Small intestine (tissue), 7 donors: ENCODE data around the gene JPH3. TPM values are rescaled to one million over a fixed set of nuclear protein-coding genes. Genes with fewer than 3 reads are reported as not detected.

Source experiments
- DNase-seq, 2 donors: peaks; one replicate each; pipeline versions ENCODE4 v3.0.0 to v3.0.0-alpha.2; 2013
- FAIRE-seq: peaks from 2 replicates; lab custom pipeline; 2012; peaks lifted over from hg19 to GRCh38; lab: Jason Lieb, UNC
- H3K27ac ChIP-seq, 3 donors: one replicate each; pipeline ENCODE4 v1.5.1; 2013; ENCODE audit warnings: low read length in 2 of 3, mild to moderate bottlenecking in 2 of 3, control low read depth in 1 of 3, inconsistent platforms in 1 of 3, low read depth in 1 of 3, moderate library complexity in 1 of 3
- H3K27me3 ChIP-seq, 3 donors: one replicate each; pipeline ENCODE4 v1.6.1; 2013; ENCODE audit warnings: low read length in 3 of 3, inconsistent platforms in 1 of 3; ENCODE audit not compliant: control insufficient read depth in 3 of 3, insufficient read depth in 3 of 3
- H3K36me3 ChIP-seq, 3 donors: one replicate each; pipeline ENCODE4 v1.6.1; 2013; ENCODE audit warnings: low read length in 3 of 3, inconsistent platforms in 1 of 3, low read depth in 1 of 3, mild to moderate bottlenecking in 1 of 3, moderate library complexity in 1 of 3; ENCODE audit not compliant: control insufficient read depth in 3 of 3, insufficient read depth in 2 of 3
- H3K4me1 ChIP-seq, 3 donors: one replicate each; pipeline ENCODE4 v1.6.1; 2013; ENCODE audit warnings: low read length in 2 of 3, inconsistent platforms in 1 of 3, low read depth in 1 of 3, mild to moderate bottlenecking in 1 of 3, moderate library complexity in 1 of 3; ENCODE audit not compliant: control insufficient read depth in 3 of 3, insufficient read depth in 2 of 3
- H3K4me3 ChIP-seq, 3 donors: one replicate each; pipeline ENCODE4 v1.5.1; 2013; ENCODE audit warnings: low read length in 3 of 3, control low read depth in 1 of 3, inconsistent platforms in 1 of 3, low read depth in 1 of 3, mild to moderate bottlenecking in 1 of 3, moderate library complexity in 1 of 3
- H3K9me3 ChIP-seq, 2 donors: one replicate each; pipeline ENCODE4 v1.6.1; 2013; ENCODE audit warnings: low read depth in 1 of 2, low read length in 1 of 2; ENCODE audit not compliant: control insufficient read depth in 2 of 2, insufficient read depth in 1 of 2
- WGBS, 3 donors: extraction: QIAGEN DNeasy Blood & Tissue Kit; methylation state at CpG; one replicate each; pipeline ENCODE4 v1.1.7; 2013; 5-methylcytosine and 5-hydroxymethylcytosine counted together
- polyA plus RNA-seq, 4 donors: library from polyadenylated mRNA; stranded (reverse) in 3 of 4; unstranded in 1 of 4; fragments of 200-250 nt in 3 of 4; fragments of 120-200 nt in 1 of 4; gene quantifications; one replicate each; pipeline versions ENCODE4 v1.2.1 to v1.2.3, GENCODE V29; 2013
- donor health status: healthy with polysubstance abuse.
- donor health status: control.
- donor health status: control.
- donor health status: Bipolar disorder and iron deficiency.
- donor health status: healthy.

Gene JPH3
- polyA plus RNA-seq, 4 donors = 0.22 to 2.4 TPM; not detected in 2

GRCh38 chr16:87695534-87695933 is 93.2 kb downstream of the JPH3 start:
- WGBS, 3 donors = 93 to 96% (median 94%) methylated on average over 12 of the region's 12 CpGs
- Histone ChIP-seq H3K36me3 (peaks cover 0 to 46% (median 0%) of the 10 kb centered on the region in 3 donors), H3K4me1 (no peaks in the 10 kb centered on the region), H3K4me3 (no peak overlapping the region), H3K27ac (no peak overlapping the region), H3K9me3 (no peaks in the 10 kb centered on the region), H3K27me3 (no peaks in the 10 kb centered on the region)
- DNase-seq (no peak), FAIRE-seq (no peak)

GRCh38 chr16:87696726-87697125 is 94.4 kb downstream of the JPH3 start:
- Histone ChIP-seq H3K9me3 (no peaks in the 10 kb centered on the region), H3K4me3 (no peak overlapping the region), H3K36me3 (peaks cover 0 to 55% (median 0%) of the 10 kb centered on the region in 3 donors), H3K27ac (no peak overlapping the region), H3K27me3 (no peaks in the 10 kb centered on the region), H3K4me1 (no peaks in the 10 kb centered on the region)
- WGBS, 3 donors = 86 to 87% (median 86%) methylated on average over 18 of the region's 18 CpGs
- FAIRE-seq (no peak), DNase-seq (no peak)

- no peak for FAIRE-seq
- no peaks in the 10 kb centered on the region for H3K27me3 ChIP-seq
- H3K4me3 ChIP-seq = no peak overlapping the region
- H3K4me1 ChIP-seq = no peaks in the 10 kb centered on the region
- no peaks in the 10 kb centered on the region for H3K9me3 ChIP-seq
- WGBS, 3 donors = 95 to 96% (median 95%) methylated on average over 21 of the region's 21 CpGs
- peaks cover 0 to 61% (median 0%) of the 10 kb centered on the region in 3 donors for H3K36me3 ChIP-seq
- no peak overlapping the region for H3K27ac ChIP-seq
- no peak for DNase-seq
Observed at GRCh38 chr16:87697256-87697655, 94.9 kb downstream of the JPH3 start.

GRCh38 chr16:87697792-87698191 is 95.5 kb downstream of the JPH3 start:
- Histone ChIP-seq H3K27me3 (no peaks in the 10 kb centered on the region), H3K9me3 (no peaks in the 10 kb centered on the region), H3K4me1 (no peaks in the 10 kb centered on the region), H3K27ac (no peak overlapping the region), H3K36me3 (peaks cover 0 to 64% (median 2%) of the 10 kb centered on the region in 3 donors), H3K4me3 (no peak overlapping the region)
- DNase-seq = no peak
- no peak for FAIRE-seq
- 92 to 94% (median 92%) methylated on average over 14 of the region's 14 CpGs for WGBS, 3 donors

- no peaks in the 10 kb centered on the region for H3K9me3 ChIP-seq
- DNase-seq (no peak), FAIRE-seq (no peak)
Observed at GRCh38 chr16:87698241-87698640, 95.9 kb downstream of the JPH3 start.

GRCh38 chr16:87698676-87699199 is 96.4 kb downstream of the JPH3 start:
- FAIRE-seq (no peak), DNase-seq (no peak)
- no peaks in the 10 kb centered on the region for H3K27me3 ChIP-seq
- no peaks in the 10 kb centered on the region for H3K4me1 ChIP-seq
- H3K4me3 ChIP-seq = no peak overlapping the region
- peaks cover 0 to 71% (median 2%) of the 10 kb centered on the region in 3 donors for H3K36me3 ChIP-seq
- H3K27ac ChIP-seq = no peak overlapping the region
- no peaks in the 10 kb centered on the region for H3K9me3 ChIP-seq
- 71 to 87% (median 82%) methylated on average over 20 of the region's 20 CpGs for WGBS, 3 donors

More at GRCh38 chr16:87698241-87698640, 95.9 kb downstream of the JPH3 start:
- H3K27me3 ChIP-seq = no peaks in the 10 kb centered on the region
- peaks cover 0 to 68% (median 2%) of the 10 kb centered on the region in 3 donors for H3K36me3 ChIP-seq
- no peak overlapping the region for H3K4me3 ChIP-seq
- WGBS, 3 donors = 67 to 82% (median 82%) methylated on average over 7 of the region's 7 CpGs
- H3K4me1 ChIP-seq = no peaks in the 10 kb centered on the region
- no peak overlapping the region for H3K27ac ChIP-seq

- WGBS, 3 donors = 81 to 88% (median 84%) methylated on average over 17 to 19 of the region's 19 CpGs
- Histone ChIP-seq H3K4me3 (no peak overlapping the region), H3K4me1 (no peaks in the 10 kb centered on the region), H3K9me3 (no peaks in the 10 kb centered on the region), H3K36me3 (peaks cover 0 to 68% (median 2%) of the 10 kb centered on the region in 3 donors), H3K27ac (no peak overlapping the region), H3K27me3 (no peaks in the 10 kb centered on the region)
- no peak for DNase-seq
- no peak for FAIRE-seq
Observed at GRCh38 chr16:87700406-87701077, 98.2 kb downstream of the JPH3 start.

GRCh38 chr16:87701078-87701460 is 98.8 kb downstream of the JPH3 start:
- no peak for FAIRE-seq
- H3K4me3 ChIP-seq = no peak overlapping the region
- no peak for DNase-seq
- H3K27ac ChIP-seq = no peak overlapping the region
- no peaks in the 10 kb centered on the region for H3K4me1 ChIP-seq
- WGBS, 3 donors = 85 to 97% (median 86%) methylated on average over 11 of the region's 11 CpGs
- no peaks in the 10 kb centered on the region for H3K9me3 ChIP-seq
- peaks cover 0 to 63% (median 2%) of the 10 kb centered on the region in 3 donors for H3K36me3 ChIP-seq
- H3K27me3 ChIP-seq = no peaks in the 10 kb centered on the region
